Tibial nerve (tissue), 4 donors: ENCODE data around the gene COPG2. TPM values are rescaled to one million over a fixed set of nuclear protein-coding genes. Genes with fewer than 3 reads are reported as not detected.

ENCODE experiments used
- DNase-seq, 2 donors: peaks; one replicate each; pipeline ENCODE4 v3.0.0-alpha.2; 2019; ENCODE audit warnings: low spot score in 2 of 2
- H3K27ac ChIP-seq, 4 donors: fragments of 200-600 bp; sonication (generic) in 3 of 4; one replicate each; pipeline ENCODE4 v1.5.1; 2017 to 2019; ENCODE audit warnings: mild to moderate bottlenecking in 1 of 4
- H3K27me3 ChIP-seq, 2 donors: fragments of 200-600 bp; sonication (generic) in 1 of 2; one replicate each; pipeline versions ENCODE4 v1.5.1 to v1.6.0; 2017 to 2019
- H3K36me3 ChIP-seq, 3 donors: fragments of 200-600 bp; sonication (generic); one replicate each; pipeline ENCODE4 v1.5.1; 2018 to 2019
- H3K4me1 ChIP-seq, 4 donors: fragments of 200-600 bp; sonication (generic) in 3 of 4; one replicate each; pipeline ENCODE4 v1.5.1; 2017 to 2019
- H3K4me3 ChIP-seq, 4 donors: fragments of 200-600 bp; sonication (generic) in 3 of 4; one replicate each; pipeline ENCODE4 v1.5.1; 2017 to 2019; ENCODE audit warnings: mild to moderate bottlenecking in 1 of 4, moderate library complexity in 1 of 4
- H3K9me3 ChIP-seq, 4 donors: fragments of 200-600 bp; sonication (generic) in 3 of 4; one replicate each; pipeline ENCODE4 v1.5.1; 2017 to 2019
- CTCF ChIP-seq, 5 experiments: fragments of 200-600 bp in 3 of 5; fragments of 450-650 bp in 2 of 5; sonication (generic) in 3 of 5; IDR thresholded peaks; one replicate each; pipeline ENCODE4 v1.5.1; 2016 to 2019; ENCODE audit warnings: antibody characterized with exemption in 5 of 5, mild to moderate bottlenecking in 3 of 5, moderate library complexity in 2 of 5
- EP300 ChIP-seq, 2 donors: sonication (generic); formaldehyde crosslinking; IDR thresholded peaks; one replicate each; pipeline ENCODE4 v1.6.1; 2017; ENCODE audit warnings: antibody characterized with exemption in 2 of 2, mild to moderate bottlenecking in 1 of 2
- POLR2A ChIP-seq, 2 donors: fragments of 450-650 bp; IDR thresholded peaks; one replicate each; pipeline ENCODE4 v1.6.1; 2017; ENCODE audit warnings: antibody characterized with exemption in 2 of 2, mild to moderate bottlenecking in 2 of 2, moderate library complexity in 2 of 2
- WGBS, 2 donors: methylation state at CpG; one replicate each; pipeline ENCODE4 v1.1.5; 2018; 5-methylcytosine and 5-hydroxymethylcytosine counted together
- total RNA-seq, 4 donors: library from RNA; depleted of rRNA; stranded (reverse); fragments of >200 nt; gene quantifications; one replicate each; pipeline ENCODE4 v1.1.0, GENCODE V29; 2016

COPG2 gene
- total RNA-seq, 4 donors from 2014 or later = 12.7 to 22.7 (median 20.2) TPM

GRCh38 chr7:130669085-130669700 is 645 bp upstream of the COPG2 start:
- 10 to 15% methylated on average over 9 to 12 of the region's 12 CpGs for WGBS, 2 donors
- TF ChIP-seq CTCF (IDR thresholded peaks at IDR 0.05) = no peak
- TF ChIP-seq POLR2A (IDR thresholded peaks at IDR 0.05) = no peak
- TF ChIP-seq EP300 (IDR thresholded peaks at IDR 0.05) = no peak
- Histone ChIP-seq H3K36me3 (peaks cover 0 to 10% (median 0%) of the 10 kb centered on the region in 3 donors), H3K9me3 (no peaks in the 10 kb centered on the region), H3K4me3 (peak overlapping the region; percentile 60 to 91 (median 76)), H3K4me1 (peaks cover 0 to 19% (median 5%) of the 10 kb centered on the region in 4 donors), H3K27ac (peak overlapping the region; percentile 72 to 90 (median 80)), H3K27me3 (no peaks in the 10 kb centered on the region)
- DNase-seq = peak in 1 of 2 donors; percentile 7

GRCh38 chr7:130667593-130668257 is 823 bp downstream of the COPG2 start:
- Histone ChIP-seq H3K27ac (peak overlapping the region; percentile 79 to 90 (median 82)), H3K4me3 (peak overlapping the region; percentile 60 to 91 (median 70)), H3K9me3 (no peaks in the 10 kb centered on the region), H3K27me3 (no peaks in the 10 kb centered on the region), H3K36me3 (peaks cover 0 to 10% (median 0%) of the 10 kb centered on the region in 3 donors), H3K4me1 (peaks cover 0 to 19% (median 5%) of the 10 kb centered on the region in 4 donors)
- WGBS, 2 donors = 5 to 13% methylated on average over 18 to 19 of the region's 19 CpGs
- DNase-seq = peak in 1 of 2 donors; percentile 16
- TF ChIP-seq POLR2A (IDR thresholded peaks at IDR 0.05) (no peak), CTCF (IDR thresholded peaks at IDR 0.05) (no peak), EP300 (IDR thresholded peaks at IDR 0.05) (no peak)

GRCh38 chr7:130662426-130662825 is 6.1 kb downstream of the COPG2 start:
- Histone ChIP-seq H3K36me3 (peaks cover 0 to 43% (median 0%) of the 10 kb centered on the region in 3 donors), H3K4me1 (peaks cover 0 to 5% (median 1%) of the 10 kb centered on the region in 4 donors), H3K4me3 (no peak overlapping the region), H3K27ac (no peak overlapping the region), H3K27me3 (no peaks in the 10 kb centered on the region), H3K9me3 (no peaks in the 10 kb centered on the region)
- TF ChIP-seq POLR2A (IDR thresholded peaks at IDR 0.05) = no peak
- no peak for TF ChIP-seq CTCF (IDR thresholded peaks at IDR 0.05)
- TF ChIP-seq EP300 (IDR thresholded peaks at IDR 0.05) = no peak
- DNase-seq = no peak
- 68 to 70% methylated on average over 2 of the region's 2 CpGs for WGBS, 2 donors

GRCh38 chr7:130655286-130655685 is 13.3 kb downstream of the COPG2 start:
- Histone ChIP-seq H3K9me3 (no peaks in the 10 kb centered on the region), H3K4me3 (no peak overlapping the region), H3K27ac (peak overlapping the region in 1 of 4 donors; percentile 43), H3K4me1 (no peaks in the 10 kb centered on the region), H3K27me3 (no peaks in the 10 kb centered on the region), H3K36me3 (peaks cover 0 to 31% (median 0%) of the 10 kb centered on the region in 3 donors)
- TF ChIP-seq EP300 (IDR thresholded peaks at IDR 0.05) = no peak
- TF ChIP-seq POLR2A (IDR thresholded peaks at IDR 0.05) = no peak
- no peak for TF ChIP-seq CTCF (IDR thresholded peaks at IDR 0.05)
- 58% methylated on average over 4 of the region's 4 CpGs for WGBS, 2 donors
- DNase-seq = no peak

GRCh38 chr7:130654850-130655249 is 13.7 kb downstream of the COPG2 start:
- Histone ChIP-seq H3K27me3 (no peaks in the 10 kb centered on the region), H3K4me3 (no peak overlapping the region), H3K36me3 (peaks cover 0 to 31% (median 0%) of the 10 kb centered on the region in 3 donors), H3K27ac (no peak overlapping the region), H3K4me1 (no peaks in the 10 kb centered on the region), H3K9me3 (no peaks in the 10 kb centered on the region)
- no peak for TF ChIP-seq EP300 (IDR thresholded peaks at IDR 0.05)
- TF ChIP-seq CTCF (IDR thresholded peaks at IDR 0.05) = no peak
- TF ChIP-seq POLR2A (IDR thresholded peaks at IDR 0.05) = no peak
- 59 to 77% methylated on average over 1 of the region's 1 CpG for WGBS, 2 donors
- DNase-seq = no peak
